NCI-H82 (cell line): Measurements from ENCODE around the gene LTB.

Experiments
- DNase-seq: peaks from one replicate; lab custom pipeline; 2025; lab: John Stamatoyannopoulos, UW

Gene LTB, protein sequence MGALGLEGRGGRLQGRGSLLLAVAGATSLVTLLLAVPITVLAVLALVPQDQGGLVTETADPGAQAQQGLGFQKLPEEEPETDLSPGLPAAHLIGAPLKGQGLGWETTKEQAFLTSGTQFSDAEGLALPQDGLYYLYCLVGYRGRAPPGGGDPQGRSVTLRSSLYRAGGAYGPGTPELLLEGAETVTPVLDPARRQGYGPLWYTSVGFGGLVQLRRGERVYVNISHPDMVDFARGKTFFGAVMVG

DNA sequence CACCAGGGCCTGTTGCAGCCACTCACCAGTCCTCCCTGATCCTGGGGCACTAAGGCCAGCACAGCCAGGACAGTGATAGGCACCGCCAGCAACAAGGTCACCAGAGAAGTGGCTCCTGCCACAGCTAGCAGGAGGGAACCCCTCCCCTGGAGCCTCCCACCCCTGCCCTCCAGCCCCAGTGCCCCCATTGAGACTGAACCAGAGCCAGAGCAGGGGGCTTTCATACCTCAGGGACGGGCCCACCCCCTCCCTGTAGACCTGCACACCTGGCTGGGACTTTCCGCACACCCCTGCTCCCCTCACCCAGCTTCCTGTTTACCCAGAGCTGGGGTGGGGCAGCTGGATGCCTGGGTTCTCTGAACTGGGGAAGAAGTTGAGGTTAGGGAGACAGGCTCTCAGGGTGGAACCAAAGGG, at the start of gene LTB:
LTB (minus strand) TSS at position 195 of the 414 bp plus-strand sequence; CDS start at position 188, 7 bp downstream.
- no peak for DNase-seq

DNA sequence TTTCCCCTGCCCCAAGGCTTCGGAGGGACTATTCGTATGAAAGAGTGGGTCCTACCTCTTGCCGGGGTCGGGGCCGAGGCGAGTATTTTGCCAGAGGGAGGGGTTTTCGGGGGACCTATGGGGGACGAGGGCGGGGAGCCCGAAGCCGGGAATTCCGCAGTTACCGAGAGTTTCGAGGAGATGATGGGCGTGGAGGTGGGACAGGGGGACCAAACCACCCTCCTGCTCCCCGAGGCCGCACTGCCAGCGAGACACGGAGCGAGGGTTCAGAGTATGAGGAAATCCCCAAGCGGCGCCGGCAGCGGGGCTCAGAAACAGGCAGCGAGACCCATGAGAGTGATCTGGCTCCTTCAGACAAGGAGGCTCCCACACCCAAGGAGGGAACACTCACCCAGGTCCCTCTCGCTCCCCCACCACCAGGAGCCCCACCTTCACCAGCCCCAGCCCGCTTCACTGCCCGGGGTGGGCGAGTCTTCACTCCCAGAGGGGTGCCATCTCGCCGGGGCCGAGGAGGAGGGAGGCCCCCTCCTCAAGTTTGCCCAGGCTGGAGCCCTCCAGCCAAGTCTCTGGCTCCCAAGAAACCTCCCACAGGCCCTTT, 49.6 kb upstream of the LTB start:
- no peak for DNase-seq

DNA sequence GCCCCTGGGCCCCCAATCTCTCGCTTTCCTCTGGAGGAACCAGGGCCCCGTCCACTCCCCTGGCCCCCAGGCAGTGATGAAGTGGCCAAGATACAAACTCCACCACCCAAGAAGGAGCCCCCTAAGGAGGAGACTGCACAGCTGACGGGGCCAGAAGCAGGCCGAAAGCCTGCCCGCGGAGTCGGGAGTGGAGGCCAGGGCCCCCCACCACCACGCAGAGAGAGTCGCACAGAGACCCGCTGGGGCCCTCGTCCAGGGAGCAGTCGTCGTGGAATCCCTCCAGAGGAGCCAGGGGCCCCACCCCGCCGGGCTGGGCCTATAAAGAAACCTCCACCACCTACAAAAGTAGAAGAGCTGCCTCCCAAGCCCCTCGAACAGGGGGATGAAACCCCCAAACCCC, 49.0 kb upstream of the LTB start:
- DNase-seq, result no peak

DNA sequence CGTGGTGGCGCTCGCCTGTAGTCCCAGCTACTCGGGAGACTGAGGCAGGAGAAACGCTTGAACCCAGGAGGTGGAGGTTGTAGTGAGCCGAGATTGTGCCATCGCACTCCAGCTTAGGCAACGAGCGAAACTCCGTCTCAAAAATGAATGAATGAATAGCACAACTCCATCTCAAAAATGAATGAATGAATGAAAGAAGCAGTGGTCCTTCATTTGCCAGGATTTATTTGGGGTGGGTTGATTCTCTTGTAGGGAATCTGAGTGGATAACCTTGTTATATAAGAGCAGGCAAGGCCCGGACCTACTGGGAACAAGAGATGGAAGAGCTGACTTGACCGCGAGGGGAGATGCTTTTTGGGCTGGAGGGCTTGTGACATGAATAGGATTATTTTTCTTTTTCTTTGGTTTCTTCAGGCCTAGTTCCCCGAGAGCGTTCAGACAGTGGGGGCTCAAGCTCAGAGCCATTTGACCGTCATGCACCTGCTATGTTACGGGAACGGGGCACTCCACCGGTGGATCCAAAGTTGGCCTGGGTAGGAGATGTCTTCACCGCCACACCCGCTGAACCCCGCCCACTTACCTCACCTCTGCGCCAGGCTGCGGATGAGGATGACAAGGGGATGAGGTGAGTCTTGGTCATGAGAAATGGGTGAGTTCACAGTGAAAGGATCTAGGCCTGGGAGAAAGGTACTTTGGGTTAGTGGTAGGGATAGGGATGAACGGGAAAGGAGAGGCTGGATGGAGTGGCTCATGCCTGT, 48.1 kb upstream of the LTB start:
- DNase-seq, result no peak

DNA sequence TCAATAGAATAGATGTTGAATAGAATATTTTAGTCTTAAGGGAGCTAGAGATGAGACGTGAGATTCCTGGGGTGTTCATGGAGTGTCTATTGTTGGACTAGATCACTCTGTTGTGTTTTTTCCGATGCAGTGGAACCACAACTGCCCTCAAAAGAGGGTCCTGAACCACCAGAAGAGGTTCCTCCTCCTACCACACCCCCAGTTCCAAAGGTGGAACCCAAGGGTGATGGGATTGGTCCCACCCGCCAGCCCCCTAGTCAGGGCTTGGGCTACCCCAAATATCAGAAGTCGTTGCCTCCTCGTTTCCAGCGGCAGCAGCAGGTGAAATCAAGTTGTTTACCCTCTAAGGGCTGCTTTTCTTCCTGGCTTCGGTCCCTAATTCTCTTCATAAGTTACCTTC, 46.8 kb upstream of the LTB start:
- DNase-seq, result no peak

DNA sequence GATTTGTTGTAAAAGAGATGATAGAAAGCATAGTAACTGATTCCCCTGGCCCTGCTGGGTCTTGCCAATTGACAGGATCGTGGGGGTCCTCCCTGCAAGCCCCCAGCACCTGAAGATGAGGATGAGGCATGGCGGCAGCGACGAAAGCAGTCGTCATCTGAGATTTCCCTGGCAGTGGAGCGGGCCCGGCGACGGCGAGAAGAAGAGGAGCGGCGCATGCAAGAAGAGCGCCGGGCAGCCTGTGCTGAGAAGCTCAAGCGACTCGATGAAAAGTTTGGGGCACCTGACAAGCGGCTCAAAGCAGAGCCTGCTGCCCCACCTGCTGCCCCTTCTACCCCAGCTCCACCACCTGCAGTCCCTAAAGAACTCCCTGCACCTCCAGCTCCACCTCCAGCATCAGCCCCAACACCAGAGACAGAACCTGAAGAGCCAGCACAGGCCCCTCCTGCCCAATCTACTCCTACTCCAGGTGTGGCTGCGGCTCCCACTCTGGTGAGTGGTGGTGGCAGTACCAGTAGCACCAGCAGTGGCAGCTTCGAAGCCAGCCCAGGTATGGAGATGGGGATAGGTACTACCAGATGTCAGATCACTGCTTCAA, 45.6 kb upstream of the LTB start:
- DNase-seq, result no peak

DNA sequence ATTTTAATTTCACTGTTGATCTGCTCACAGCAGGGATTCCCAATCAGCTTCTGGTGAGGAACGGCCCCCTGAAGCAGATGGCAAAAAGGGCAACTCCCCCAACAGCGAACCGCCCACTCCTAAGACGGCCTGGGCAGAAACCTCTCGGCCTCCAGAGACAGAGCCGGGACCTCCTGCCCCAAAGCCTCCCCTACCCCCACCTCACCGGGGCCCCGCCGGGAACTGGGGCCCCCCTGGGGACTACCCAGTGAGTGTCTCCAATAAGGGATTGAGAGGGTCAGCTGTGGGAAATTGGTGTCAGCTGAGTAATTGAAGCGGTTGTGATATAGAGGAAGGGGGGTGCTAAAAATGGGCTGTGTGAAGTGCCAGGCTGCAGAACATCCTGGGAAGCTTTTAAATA, 44.7 kb upstream of the LTB start:
- DNase-seq, result no peak

DNA sequence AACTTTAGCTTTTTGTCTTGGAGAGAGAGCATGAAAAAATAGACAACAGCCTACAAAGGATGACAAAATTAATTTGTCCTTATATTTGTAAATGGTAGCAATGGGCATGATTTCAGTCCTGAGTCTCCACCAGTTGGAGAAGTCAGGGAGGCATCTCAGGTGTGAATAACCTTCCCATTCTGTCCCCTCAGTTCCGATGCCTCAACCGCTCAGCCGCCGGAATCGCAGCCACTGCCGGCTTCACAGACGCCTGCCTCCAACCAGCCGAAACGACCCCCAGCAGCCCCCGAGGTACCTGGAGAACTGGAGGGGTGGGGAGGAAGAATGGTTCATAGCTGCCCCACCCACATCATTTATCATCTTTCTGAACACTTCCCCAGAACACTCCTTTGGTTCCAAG, 41.8 kb upstream of the LTB start:
- DNase-seq, result no peak

DNA sequence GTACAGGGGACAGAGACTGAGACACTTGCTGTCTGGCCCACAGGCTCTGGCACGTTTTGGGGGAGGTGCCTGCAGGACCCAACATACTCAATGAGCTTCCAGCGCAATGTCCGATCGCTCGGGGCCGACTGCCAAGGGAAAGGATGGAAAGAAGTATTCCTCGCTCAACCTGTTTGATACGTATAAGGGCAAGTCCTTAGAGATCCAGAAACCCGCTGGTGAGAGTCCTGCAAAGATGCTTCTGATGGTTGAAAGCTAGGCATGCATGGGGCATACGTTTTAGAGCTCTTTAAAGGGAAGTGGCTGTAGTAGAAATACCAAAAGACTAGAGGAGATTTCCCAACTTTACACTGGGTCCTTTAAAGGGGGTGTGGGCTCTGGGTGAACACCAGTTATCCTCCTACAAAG, 40.5 kb upstream of the LTB start:
- no peak for DNase-seq

DNA sequence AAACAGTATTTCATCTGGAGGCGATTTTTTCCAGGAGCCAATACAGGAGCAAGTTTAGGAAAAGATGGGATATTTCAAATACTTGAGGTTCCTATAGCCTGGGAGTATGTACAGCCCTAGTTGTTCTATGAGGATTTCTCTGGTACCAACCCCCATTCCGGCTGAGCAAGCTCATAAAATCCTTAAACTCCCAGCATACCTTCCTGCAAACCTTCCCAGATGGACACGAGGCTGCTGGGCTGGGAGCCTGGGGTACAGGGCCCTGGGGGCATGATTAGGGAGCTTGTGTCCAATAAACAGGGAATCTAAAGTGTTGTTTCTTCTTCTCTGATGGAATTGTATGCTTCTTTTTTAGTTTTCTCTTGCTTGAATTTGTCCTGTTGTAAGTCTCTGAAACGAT, 39.8 kb upstream of the LTB start:
- peak; percentile 48 for DNase-seq

DNA sequence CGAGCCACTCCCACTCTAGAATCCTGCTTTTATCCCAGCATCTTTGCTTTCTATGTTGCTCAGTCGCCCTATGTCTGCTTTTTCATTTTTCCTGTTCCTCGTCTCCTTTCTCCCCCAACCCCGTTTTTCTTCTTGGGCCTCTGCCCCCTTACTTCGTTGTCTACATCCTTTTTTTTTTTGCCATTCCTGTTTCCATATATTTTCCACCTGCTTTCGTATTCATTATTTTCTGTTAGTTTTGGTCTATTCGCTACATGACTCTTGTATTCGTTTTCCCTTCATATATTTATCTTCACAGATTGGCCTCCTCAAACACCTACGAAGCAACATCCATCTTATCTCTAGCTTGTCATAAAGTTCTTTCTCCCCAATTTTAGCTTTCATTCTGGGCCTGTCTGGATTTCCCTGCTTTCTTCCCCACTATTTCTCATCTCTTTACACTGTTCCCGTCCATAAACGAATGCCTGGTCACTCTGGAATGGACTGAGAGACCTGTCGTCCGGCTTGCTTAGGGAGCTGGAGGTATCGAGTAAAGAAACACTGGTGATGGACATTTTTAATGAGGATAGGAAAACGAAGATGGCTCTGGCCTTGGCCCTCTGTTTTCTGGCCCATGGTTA, 39.2 kb upstream of the LTB start:
- no peak for DNase-seq

DNA sequence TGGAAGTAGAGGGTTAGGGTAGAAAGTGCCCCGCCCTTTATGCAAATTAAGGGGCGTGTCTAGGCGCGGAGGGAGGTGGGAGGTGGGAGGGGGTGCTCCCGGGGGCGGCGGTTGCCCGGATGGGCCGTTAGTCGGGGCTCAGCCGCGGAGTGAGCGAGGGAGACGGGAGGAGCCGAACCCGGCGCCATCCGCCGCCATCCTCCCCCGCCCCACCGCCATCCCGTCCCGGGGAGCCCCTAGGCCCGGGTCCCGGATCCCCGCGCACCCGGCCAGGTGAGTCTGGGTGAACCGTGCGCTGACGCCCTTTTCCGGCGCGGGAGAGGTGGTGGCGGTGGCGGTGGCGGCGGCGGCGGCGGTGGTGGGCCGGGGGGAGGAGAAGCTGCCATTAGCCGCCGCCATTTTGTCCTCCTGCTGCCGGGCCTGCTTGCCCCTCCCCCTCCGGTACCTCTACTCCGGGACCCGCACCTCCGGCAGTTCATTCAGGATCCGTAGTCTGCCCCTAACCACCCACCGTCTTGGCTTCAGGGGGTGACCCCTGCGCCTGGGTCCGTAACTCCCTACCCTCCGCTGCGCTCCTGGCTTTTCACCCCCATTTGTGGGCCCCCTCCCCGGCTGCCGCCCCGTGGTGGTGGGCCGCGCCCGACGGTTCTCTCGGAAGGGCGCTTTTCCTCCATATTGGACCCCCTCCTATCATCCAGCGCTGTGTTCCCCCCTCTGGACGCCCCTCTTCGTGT, 38.5 kb upstream of the LTB start, which contains the start of gene PRRC2A:
PRRC2A (plus strand) TSS at position 130 of the 734 bp plus-strand sequence. CDS start 2,075 bp downstream, outside the sequence.
- peak; percentile 93 for DNase-seq

DNA sequence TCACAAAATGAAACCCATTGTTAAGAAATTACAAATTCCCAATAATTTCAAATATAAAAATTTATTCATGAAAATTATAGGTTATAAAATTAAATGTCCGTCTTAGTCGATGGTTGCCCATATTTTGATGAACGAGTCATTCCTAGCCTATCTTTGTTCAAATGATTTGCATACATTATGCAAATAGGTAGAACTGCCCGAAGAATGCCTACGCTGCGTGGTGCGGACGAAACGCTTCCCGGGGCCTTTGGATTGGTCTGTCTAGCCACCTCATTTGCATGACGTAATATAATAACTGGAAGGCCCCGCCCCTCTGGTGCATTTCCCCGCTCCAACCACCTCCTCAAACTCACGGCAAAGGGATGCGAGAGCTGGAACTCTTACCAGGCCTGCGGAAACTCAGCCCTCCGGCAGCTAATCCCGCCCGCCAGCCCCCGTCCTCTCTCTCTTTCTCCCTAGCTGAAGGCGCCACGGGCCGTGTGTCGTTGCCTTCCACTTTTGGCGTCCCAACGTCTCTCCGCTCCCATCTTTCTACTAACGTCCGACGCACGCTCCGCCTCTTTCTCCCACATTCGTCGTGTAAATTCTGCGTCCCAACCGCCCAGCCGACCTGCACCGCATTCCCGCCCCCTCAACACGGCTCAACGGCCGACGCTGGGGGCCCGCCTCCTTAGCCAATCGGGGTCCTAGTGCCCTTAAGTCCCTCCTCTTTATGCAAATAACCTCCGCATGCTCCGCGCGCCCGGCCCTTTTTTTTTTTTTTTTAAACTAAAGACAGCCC, 37.8 kb upstream of the LTB start:
- DNase-seq, result peak; percentile 99

DNA sequence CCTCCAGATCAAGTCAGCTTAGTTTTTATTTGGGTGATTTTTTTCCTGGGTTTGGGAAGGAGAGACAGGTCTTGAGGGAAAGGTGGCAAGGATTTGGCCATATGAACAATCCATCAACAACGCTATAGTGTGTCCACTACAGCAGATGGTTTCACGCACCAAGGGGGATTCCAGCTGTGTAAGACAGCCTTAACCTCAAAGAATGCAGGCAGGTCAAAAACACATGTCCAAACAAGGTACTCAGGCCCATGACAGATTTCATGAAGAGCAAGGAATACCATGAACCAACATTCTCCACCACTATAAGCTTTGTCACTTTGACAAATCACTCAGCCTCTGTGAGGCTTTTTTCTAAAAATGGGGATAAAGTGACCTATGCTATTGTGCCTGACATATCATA, 34.8 kb upstream of the LTB start:
- DNase-seq, result peak; percentile 34

DNA sequence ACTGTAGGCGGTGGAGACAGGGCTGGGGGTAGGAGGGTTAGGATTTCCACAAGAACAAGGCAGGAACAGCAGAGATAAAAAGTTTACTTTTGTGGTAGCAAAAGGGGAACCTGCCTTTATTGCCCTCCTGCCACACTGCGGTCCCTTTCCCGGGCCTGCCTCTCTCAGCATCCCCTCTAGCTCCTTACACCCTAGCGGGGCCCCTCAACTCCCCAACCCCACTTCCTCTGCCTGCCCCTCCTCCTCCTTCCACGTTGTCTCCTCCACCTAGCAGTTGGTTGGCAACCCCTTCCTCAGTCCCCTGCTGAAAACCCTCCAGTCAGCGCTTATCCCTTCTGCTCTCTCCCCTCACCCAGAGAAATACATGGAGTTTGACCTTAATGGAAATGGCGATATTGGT, 33.5 kb upstream of the LTB start:
- DNase-seq, result no peak

DNA sequence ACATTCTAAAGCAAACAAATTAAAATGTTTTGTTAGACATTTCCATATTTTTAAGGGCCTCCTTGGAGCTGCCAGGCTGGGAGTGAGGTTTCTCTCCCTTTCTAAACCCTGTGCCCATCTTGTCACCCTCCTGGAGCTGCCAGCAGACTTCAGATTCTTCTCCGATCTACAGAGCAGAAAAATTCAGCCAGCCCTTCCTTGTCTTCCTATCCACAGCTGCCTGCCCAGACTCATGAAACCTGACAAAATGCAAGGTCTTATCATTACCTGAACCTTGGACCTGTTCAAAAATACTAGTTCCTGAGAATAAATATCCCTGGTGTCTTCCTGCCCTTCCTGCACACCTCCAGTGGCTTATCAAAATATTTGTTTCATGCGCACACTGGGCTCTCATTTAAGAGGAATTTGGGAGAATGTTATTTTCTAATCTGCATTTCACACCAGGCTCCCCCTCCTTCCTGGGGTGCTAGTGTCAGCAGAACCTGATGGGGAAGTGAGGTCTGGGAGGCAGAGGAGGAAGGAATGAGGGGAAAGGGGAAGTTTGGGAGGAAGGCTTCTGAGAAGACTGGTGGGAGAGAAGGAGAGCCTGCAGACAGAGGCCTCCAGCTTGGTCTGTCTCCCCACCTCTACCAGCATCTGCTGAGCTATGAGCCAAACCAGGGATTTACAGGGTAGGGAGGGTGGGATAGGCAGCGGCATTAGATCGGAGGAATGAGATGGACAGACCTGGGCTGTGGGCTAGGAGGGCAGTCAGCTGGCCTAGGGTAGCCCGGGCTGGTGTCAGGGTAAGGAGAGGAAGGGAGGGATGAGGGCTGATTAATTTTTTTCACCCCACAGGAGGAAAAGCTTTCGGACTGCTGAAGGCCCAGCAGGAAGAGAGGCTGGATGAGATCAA, 32.7 kb upstream of the LTB start, which contains the start of gene AIF1:
AIF1 (plus strand) TSS at position 551 of the 895 bp plus-strand sequence; CDS start at position 647, 96 bp downstream.
- DNase-seq, result no peak

DNA sequence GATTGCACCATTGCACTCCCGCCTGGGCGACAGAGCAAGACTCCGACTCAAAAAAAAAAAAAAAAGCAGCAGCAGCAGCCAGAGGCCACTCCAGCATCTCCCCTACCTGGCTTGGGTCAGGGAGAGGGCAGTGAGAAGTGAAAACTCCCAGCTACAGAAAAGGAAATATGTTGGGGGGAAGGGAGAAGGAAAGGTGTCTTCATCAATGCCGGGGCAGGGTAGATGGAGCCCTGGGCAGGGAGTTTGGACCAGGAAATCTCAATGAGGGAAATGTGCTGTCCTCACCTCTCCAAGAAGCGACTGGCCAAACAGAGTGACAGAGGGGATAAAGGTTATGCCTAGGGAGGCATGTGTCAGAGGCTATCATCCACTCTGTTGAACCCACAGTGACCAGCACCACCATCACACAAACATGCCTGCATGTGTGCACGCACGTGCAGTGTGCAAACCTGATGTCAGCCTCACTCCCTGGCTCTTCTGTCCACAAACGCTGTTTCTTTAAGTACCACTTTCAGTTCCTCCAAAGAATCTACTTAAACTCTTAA, 31.9 kb upstream of the LTB start:
- DNase-seq, result no peak

DNA sequence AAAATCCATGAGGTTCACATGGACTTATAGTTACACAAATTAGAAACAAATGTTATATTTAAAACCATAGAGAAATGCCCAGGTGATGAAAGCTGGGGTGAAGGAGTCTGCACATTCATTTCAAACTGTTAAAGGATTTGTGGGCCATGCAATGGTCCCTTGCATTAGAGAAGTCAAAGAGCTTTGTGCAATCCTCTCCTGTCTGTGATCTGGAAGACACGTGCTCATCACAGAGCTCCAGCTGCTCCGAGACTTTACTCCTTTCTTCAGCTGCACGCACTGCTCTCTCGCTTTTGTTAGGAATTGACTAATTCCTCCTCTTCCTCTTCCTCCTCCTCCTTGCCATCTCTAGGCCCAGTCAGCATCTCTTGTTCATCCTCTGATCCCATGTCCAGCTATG, 28.7 kb upstream of the LTB start:
- DNase-seq, result peak; percentile 31
